ENCODE results near the gene MYO1D.

The MYO1D gene

GRCh38 chr17:32628271-32629044 is 248.5 kb downstream of the MYO1D start:
- ATAC-seq: no peak
- TF ChIP-seq PATZ1 (CRISPR knock-in tag; IDR thresholded peaks at IDR 0.05; ENCODE audit: borderline replicate concordance) (no peak), ZFP3 (CRISPR knock-in tag; IDR thresholded peaks at IDR 0.05) (no peak), SNAI2 (CRISPR knock-in tag; IDR thresholded peaks at IDR 0.05) (no peak), ZNF565 (CRISPR knock-in tag; conservative IDR thresholded peaks at IDR 0.05; ENCODE audit: low read depth) (no peak), CSDC2 (CRISPR knock-in tag; IDR thresholded peaks at IDR 0.05) (no peak), ESRRG (CRISPR knock-in tag; IDR thresholded peaks at IDR 0.05) (no peak), TCF4 (CRISPR knock-in tag; IDR thresholded peaks at IDR 0.05; ENCODE audit: borderline replicate concordance) (no peak), ZNF70 (CRISPR knock-in tag; IDR thresholded peaks at IDR 0.05) (no peak), PPARA (CRISPR knock-in tag; IDR thresholded peaks at IDR 0.05; ENCODE audit: borderline replicate concordance) (no peak), ZFP30 (CRISPR knock-in tag; IDR thresholded peaks at IDR 0.05) (no peak), BACH2 (CRISPR knock-in tag; IDR thresholded peaks at IDR 0.05; ENCODE audit: borderline replicate concordance) (no peak), ZC3H10 (CRISPR knock-in tag; IDR thresholded peaks at IDR 0.05) (no peak), TSHZ2 (CRISPR knock-in tag; IDR thresholded peaks at IDR 0.05) (no peak), ISL1 (CRISPR knock-in tag; IDR thresholded peaks at IDR 0.05) (no peak), POU6F1 (CRISPR knock-in tag; IDR thresholded peaks at IDR 0.05; ENCODE audit: borderline replicate concordance, low read depth) (no peak), RARB (CRISPR knock-in tag; IDR thresholded peaks at IDR 0.05) (no peak), ARNTL (CRISPR knock-in tag; IDR thresholded peaks at IDR 0.05; ENCODE audit: borderline replicate concordance, low read depth) (no peak), GLIS3 (CRISPR knock-in tag; IDR thresholded peaks at IDR 0.05) (no peak)

GRCh38 chr17:32627239-32627996 is 249.5 kb downstream of the MYO1D start:
- ATAC-seq: no peak
- no peak for TF ChIP-seq ZFP3 (CRISPR knock-in tag; IDR thresholded peaks at IDR 0.05)
- TF ChIP-seq TSHZ2 (CRISPR knock-in tag; IDR thresholded peaks at IDR 0.05): no peak
- no peak for TF ChIP-seq BACH2 (CRISPR knock-in tag; IDR thresholded peaks at IDR 0.05; ENCODE audit: borderline replicate concordance)
- TF ChIP-seq ZNF70 (CRISPR knock-in tag; IDR thresholded peaks at IDR 0.05): no peak
- no peak for TF ChIP-seq ZC3H10 (CRISPR knock-in tag; IDR thresholded peaks at IDR 0.05)
- TF ChIP-seq TCF4 (CRISPR knock-in tag; IDR thresholded peaks at IDR 0.05; ENCODE audit: borderline replicate concordance): no peak
- no peak for TF ChIP-seq ZNF8 (CRISPR knock-in tag; IDR thresholded peaks at IDR 0.05)
- TF ChIP-seq ARNTL (CRISPR knock-in tag; IDR thresholded peaks at IDR 0.05; ENCODE audit: borderline replicate concordance, low read depth): no peak
- no peak for TF ChIP-seq ZNF565 (CRISPR knock-in tag; conservative IDR thresholded peaks at IDR 0.05; ENCODE audit: low read depth)
